Mesendoderm (in vitro differentiated cells): ENCODE data around the gene SNCG.
"Not testable (repeated sequence)": the region's sequence is repeated elsewhere in the genome, so short reads cannot be mapped to it uniquely, and the experiment has no call there.

Source experiments
- DNase-seq: peaks from one replicate; pipeline ENCODE4 v3.0.0; 2013
- H2AK5ac ChIP-seq: 2 replicates; pipeline ENCODE4 v1.6.1; 2013; ENCODE audit warnings: low read length, inconsistent platforms
- H2BK120ac ChIP-seq: 2 replicates; pipeline ENCODE4 v1.6.1; 2013; ENCODE audit warnings: low read depth, mild to moderate bottlenecking, low read length, moderate library complexity, mixed read lengths
- H2BK15ac ChIP-seq: replicated peaks from 2 replicates; pipeline ENCODE4 v1.6.1; 2013; ENCODE audit warnings: low read depth, mild to moderate bottlenecking, moderate library complexity
- H2BK5ac ChIP-seq: 2 replicates; pipeline ENCODE4 v1.6.1; 2013; ENCODE audit warnings: low read length, inconsistent platforms
- H3K18ac ChIP-seq: 2 replicates; pipeline ENCODE4 v1.6.1; 2013; ENCODE audit warnings: mild to moderate bottlenecking, low read length, mixed read lengths
- H3K23ac ChIP-seq: one replicate; pipeline ENCODE4 v1.6.1; 2013; ENCODE audit warnings: low read length
- H3K27ac ChIP-seq: 2 replicates; pipeline ENCODE4 v1.5.1; 2013; ENCODE audit warnings: low read depth, mild to moderate bottlenecking, inconsistent platforms, low read length, moderate library complexity
- H3K27me3 ChIP-seq: 2 replicates; pipeline ENCODE4 v1.6.1; 2013; ENCODE audit warnings: low read length, control low read depth, mild to moderate bottlenecking, inconsistent platforms; ENCODE audit not compliant: insufficient read depth, poor library complexity
- H3K36me3 ChIP-seq: 2 replicates; pipeline ENCODE4 v1.6.1; 2013; ENCODE audit warnings: low read length, inconsistent platforms; ENCODE audit not compliant: control insufficient read depth, insufficient read depth
- H3K4ac ChIP-seq: one replicate; pipeline ENCODE4 v1.6.1; 2013; ENCODE audit warnings: low read depth, mild to moderate bottlenecking, low read length, moderate library complexity
- H3K4me1 ChIP-seq: 2 replicates; pipeline ENCODE4 v1.6.1; 2013; ENCODE audit warnings: low read depth, low read length, inconsistent platforms; ENCODE audit not compliant: control insufficient read depth
- H3K4me2 ChIP-seq: 2 replicates; pipeline ENCODE4 v1.6.1; 2013; ENCODE audit warnings: low read length
- H3K4me3 ChIP-seq: 2 replicates; pipeline ENCODE4 v1.5.1; 2013; ENCODE audit warnings: mild to moderate bottlenecking, low read length
- H3K56ac ChIP-seq: one replicate; pipeline ENCODE4 v1.6.1; 2013; ENCODE audit warnings: low read length
- H3K79me1 ChIP-seq: 2 replicates; pipeline ENCODE4 v1.6.1; 2013; ENCODE audit warnings: low read length, inconsistent platforms
- H3K79me2 ChIP-seq: 2 replicates; pipeline ENCODE4 v1.6.1; 2013; ENCODE audit warnings: mild to moderate bottlenecking, low read length; ENCODE audit not compliant: control insufficient read depth, insufficient read depth
- H3K9ac ChIP-seq: 2 replicates; pipeline ENCODE4 v1.6.1; 2013; ENCODE audit warnings: low read length, inconsistent platforms
- H4K5ac ChIP-seq: one replicate; pipeline ENCODE4 v1.6.1; 2013; ENCODE audit warnings: low read length
- H4K8ac ChIP-seq: one replicate; pipeline ENCODE4 v1.6.1; 2013; ENCODE audit warnings: low read depth, mild to moderate bottlenecking, control low read depth, low read length, moderate library complexity
- WGBS: extraction: QIAGEN DNeasy Blood & Tissue Kit; methylation state at CpG from one replicate; pipeline ENCODE4 v1.1.7; 2013; ENCODE audit warnings: low lambda C conversion rate, missing lambda C conversion rate; ENCODE audit not compliant: insufficient coverage; ENCODE audit errors: extremely low coverage; 5-methylcytosine and 5-hydroxymethylcytosine counted together

The SNCG gene

GRCh38 chr10:86952106-86952505 is 6.3 kb upstream of the SNCG start:
- H2AK5ac ChIP-seq = no peak overlapping the region
- H3K27ac ChIP-seq = no peak overlapping the region
- H3K79me2 ChIP-seq = no peaks in the 10 kb centered on the region
- H3K18ac ChIP-seq = no peak overlapping the region
- no peak overlapping the region for H3K4ac ChIP-seq
- no peaks in the 10 kb centered on the region for H3K79me1 ChIP-seq
- no peak overlapping the region for H3K9ac ChIP-seq
- H3K36me3 ChIP-seq = no peaks in the 10 kb centered on the region
- H3K4me3 ChIP-seq = no peak overlapping the region
- DNase-seq = no peak
- H2BK120ac ChIP-seq = no peak overlapping the region
- H3K4me2 ChIP-seq = no peak overlapping the region
- H4K5ac ChIP-seq = no peak overlapping the region
- peaks cover 23% of the 10 kb centered on the region for H3K4me1 ChIP-seq
- no peak overlapping the region for H3K56ac ChIP-seq
- H3K23ac ChIP-seq = no peak overlapping the region
- H4K8ac ChIP-seq = no peak overlapping the region
- no peaks in the 10 kb centered on the region for H3K27me3 ChIP-seq
- no peak overlapping the region for H2BK5ac ChIP-seq
- H2BK15ac ChIP-seq = no peak overlapping the region
- no CpG with 5 or more reads among the region's 7 CpGs for WGBS

DNA sequence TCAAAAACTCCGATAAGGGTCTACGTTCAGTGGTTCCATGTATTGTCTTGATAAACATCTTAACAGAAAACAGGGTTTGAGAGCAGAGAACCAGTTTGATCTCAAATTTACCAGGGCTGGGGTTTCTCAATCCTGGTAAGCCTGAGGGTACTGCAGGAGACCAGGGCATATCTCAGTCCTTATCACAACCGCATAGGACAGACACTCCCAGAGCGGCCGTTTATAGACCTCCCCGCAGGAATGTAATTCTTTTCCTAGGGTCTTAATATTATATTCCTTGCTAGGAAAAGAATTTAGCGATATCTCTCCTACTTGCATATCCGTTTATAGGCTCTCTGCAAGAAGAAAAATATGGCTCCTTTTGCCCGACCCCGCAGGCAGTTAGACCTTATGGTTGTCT is 5.7 kb upstream of the SNCG start:
- not testable (repeated sequence) for H3K9ac ChIP-seq, H4K5ac ChIP-seq, H2BK5ac ChIP-seq, H3K4me2 ChIP-seq, H2AK5ac ChIP-seq, H2BK15ac ChIP-seq, H3K27me3 ChIP-seq, H3K36me3 ChIP-seq, H3K79me2 ChIP-seq, H3K27ac ChIP-seq, H3K79me1 ChIP-seq, DNase-seq, H2BK120ac ChIP-seq, H3K23ac ChIP-seq, H3K18ac ChIP-seq, H3K4ac ChIP-seq, H3K56ac ChIP-seq, H3K4me3 ChIP-seq, H4K8ac ChIP-seq
- no CpG with 5 or more reads among the region's 10 CpGs for WGBS
- H3K4me1 ChIP-seq = peaks cover 23% of the 10 kb centered on the region

DNA sequence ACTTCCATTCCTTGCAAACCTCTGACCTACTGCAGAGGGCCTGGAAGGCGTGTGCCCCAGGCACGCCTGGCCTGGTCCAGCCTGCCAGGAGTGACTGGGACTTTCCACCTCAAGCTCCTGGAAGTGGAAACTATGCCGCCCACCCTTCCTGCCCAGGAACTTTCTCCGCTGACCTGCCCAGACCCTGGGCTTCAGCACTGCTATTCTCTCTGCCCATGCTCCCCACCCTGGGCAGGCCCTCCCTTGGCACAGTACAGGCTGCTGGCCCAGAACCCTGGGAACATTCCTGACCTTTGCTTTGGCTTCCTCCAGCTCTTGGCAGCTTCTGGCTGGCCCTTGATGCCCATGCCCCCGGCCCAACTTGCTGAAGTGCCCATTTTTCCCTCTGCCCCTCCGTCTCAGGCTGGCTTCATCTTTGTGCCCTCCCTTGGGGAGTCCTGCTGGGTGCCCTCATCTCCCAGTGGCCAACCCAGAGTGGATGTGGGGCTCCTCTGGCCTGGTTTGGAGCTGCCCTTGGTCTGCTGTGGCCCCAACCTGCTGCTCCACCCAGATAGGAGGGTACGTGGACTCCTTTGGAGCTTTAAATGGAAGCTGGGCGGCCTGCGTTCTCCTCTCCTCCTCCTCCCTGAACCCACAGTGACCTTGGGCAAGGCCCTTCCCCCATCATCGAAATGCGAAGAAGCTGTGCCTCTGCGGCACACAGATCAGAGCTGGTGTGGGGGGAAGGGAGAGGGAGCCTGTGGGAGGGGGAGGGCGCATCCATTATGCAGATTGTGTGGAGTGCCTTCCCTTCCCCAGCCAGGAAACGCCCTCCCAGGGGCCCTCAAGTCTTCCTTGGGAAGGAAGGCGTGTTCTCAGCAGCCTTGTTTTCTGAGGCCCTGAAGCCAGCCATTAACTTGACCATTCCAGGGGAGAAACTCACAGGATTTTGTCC is 4.4 kb upstream of the SNCG start:
- no peak overlapping the region for H2BK15ac ChIP-seq
- H2BK5ac ChIP-seq = peak overlapping the region; percentile 92
- H3K18ac ChIP-seq = peak overlapping the region; percentile 72
- no peaks in the 10 kb centered on the region for H3K79me1 ChIP-seq
- peak; percentile 99 for DNase-seq
- H3K4me3 ChIP-seq = no peak overlapping the region
- H4K8ac ChIP-seq = no peak overlapping the region
- no peak overlapping the region for H3K4me2 ChIP-seq
- H3K56ac ChIP-seq = peak overlapping the region; percentile 85
- H3K36me3 ChIP-seq = no peaks in the 10 kb centered on the region
- H3K27me3 ChIP-seq = no peaks in the 10 kb centered on the region
- H3K9ac ChIP-seq = peak overlapping the region; percentile 40
- H3K4ac ChIP-seq = peak overlapping the region; percentile 90
- H3K27ac ChIP-seq = peak overlapping the region; percentile 46
- H4K5ac ChIP-seq = no peak overlapping the region
- peak overlapping the region; percentile 40 for H2BK120ac ChIP-seq
- peaks cover 29% of the 10 kb centered on the region for H3K4me1 ChIP-seq
- no peaks in the 10 kb centered on the region for H3K79me2 ChIP-seq
- peak overlapping the region; percentile 79 for H2AK5ac ChIP-seq
- peak overlapping the region; percentile 70 for H3K23ac ChIP-seq
- no CpG with 5 or more reads among the region's 15 CpGs for WGBS

GRCh38 chr10:86954681-86955500 is 3.5 kb upstream of the SNCG start:
- peak overlapping the region; percentile 77 for H3K56ac ChIP-seq
- peak overlapping the region; percentile 86 for H2AK5ac ChIP-seq
- no peaks in the 10 kb centered on the region for H3K79me2 ChIP-seq
- no peaks in the 10 kb centered on the region for H3K79me1 ChIP-seq
- H2BK120ac ChIP-seq = peak overlapping the region; percentile 40
- H2BK5ac ChIP-seq = peak overlapping the region; percentile 88
- no peak overlapping the region for H4K5ac ChIP-seq
- no peak overlapping the region for H3K4me3 ChIP-seq
- H4K8ac ChIP-seq = peak overlapping the region; percentile 6
- peaks cover 30% of the 10 kb centered on the region for H3K4me1 ChIP-seq
- WGBS = no CpG with 5 or more reads among the region's 13 CpGs
- H3K27ac ChIP-seq = peak overlapping the region; percentile 79
- H3K18ac ChIP-seq = peak overlapping the region; percentile 72
- H3K4ac ChIP-seq = peak overlapping the region; percentile 90
- H3K9ac ChIP-seq = peak overlapping the region; percentile 41
- no peak overlapping the region for H2BK15ac ChIP-seq
- DNase-seq = no peak
- peak overlapping the region; percentile 54 for H3K23ac ChIP-seq
- H3K4me2 ChIP-seq = no peak overlapping the region
- H3K27me3 ChIP-seq = no peaks in the 10 kb centered on the region
- no peaks in the 10 kb centered on the region for H3K36me3 ChIP-seq

- H3K9ac ChIP-seq = peak overlapping the region; percentile 41
- H3K79me2 ChIP-seq = no peaks in the 10 kb centered on the region
- peak overlapping the region; percentile 40 for H2BK120ac ChIP-seq
- WGBS = no CpG with 5 or more reads among the region's 16 CpGs
- H3K36me3 ChIP-seq = no peaks in the 10 kb centered on the region
- no peak overlapping the region for H3K4me2 ChIP-seq
- H3K4me1 ChIP-seq = peaks cover 34% of the 10 kb centered on the region
- peak overlapping the region; percentile 79 for H3K27ac ChIP-seq
- H2BK15ac ChIP-seq = no peak overlapping the region
- H2AK5ac ChIP-seq = peak overlapping the region; percentile 71
- H3K4me3 ChIP-seq = no peak overlapping the region
- no peak overlapping the region for H4K8ac ChIP-seq
- peak overlapping the region; percentile 88 for H2BK5ac ChIP-seq
- no peaks in the 10 kb centered on the region for H3K27me3 ChIP-seq
- peak overlapping the region; percentile 72 for H3K18ac ChIP-seq
- no peak overlapping the region for H4K5ac ChIP-seq
- DNase-seq = peak; percentile 52
- H3K79me1 ChIP-seq = no peaks in the 10 kb centered on the region
- peak overlapping the region; percentile 54 for H3K23ac ChIP-seq
- no peak overlapping the region for H3K4ac ChIP-seq
- peak overlapping the region; percentile 77 for H3K56ac ChIP-seq
These were observed 2.8 kb upstream of the SNCG start for GRCh38 chr10:86955501-86956194.
